Stimulated activated effector memory CD8-positive, alpha-beta T cell treated with anti-CD3 and anti-CD28 coated beads, Interleukin-12 subunit alpha, Interleukin-12 subunit beta, amount 100 ng/mL, for 72 hours (primary cell): ENCODE results near the gene ZNF587.
"Not testable (repeated sequence)": the region's sequence is repeated elsewhere in the genome, so short reads cannot be mapped to it uniquely, and the experiment has no call there.

Experiments
- ATAC-seq: fragments of 150-1000 bp; cut with Tn5 transposase; 2 replicates; pipeline ENCODE4 v1.10.0; 2021
- DNase-seq, 2 donors: peaks; one replicate each; pipeline ENCODE4 v3.0.0; 2021 to 2022; ENCODE audit warnings: low spot score in 2 of 2
- H3K27ac Mint-ChIP-seq: one replicate; pipeline ENCODE4 v1.8.0; 2022; ENCODE audit warnings: mild to moderate bottlenecking, mixed read lengths
- H3K36me3 Mint-ChIP-seq: one replicate; pipeline ENCODE4 v1.8.0; 2022; ENCODE audit warnings: mild to moderate bottlenecking, mixed read lengths
- H3K4me1 Mint-ChIP-seq: one replicate; pipeline ENCODE4 v1.8.0; 2022; ENCODE audit warnings: mixed read lengths
- H3K4me3 Mint-ChIP-seq: one replicate; pipeline ENCODE4 v1.8.0; 2022; ENCODE audit warnings: mild to moderate bottlenecking, mixed read lengths
- H3K9me3 Mint-ChIP-seq: one replicate; pipeline ENCODE4 v1.8.0; 2022; ENCODE audit warnings: mixed read lengths

Gene ZNF587

DNA sequence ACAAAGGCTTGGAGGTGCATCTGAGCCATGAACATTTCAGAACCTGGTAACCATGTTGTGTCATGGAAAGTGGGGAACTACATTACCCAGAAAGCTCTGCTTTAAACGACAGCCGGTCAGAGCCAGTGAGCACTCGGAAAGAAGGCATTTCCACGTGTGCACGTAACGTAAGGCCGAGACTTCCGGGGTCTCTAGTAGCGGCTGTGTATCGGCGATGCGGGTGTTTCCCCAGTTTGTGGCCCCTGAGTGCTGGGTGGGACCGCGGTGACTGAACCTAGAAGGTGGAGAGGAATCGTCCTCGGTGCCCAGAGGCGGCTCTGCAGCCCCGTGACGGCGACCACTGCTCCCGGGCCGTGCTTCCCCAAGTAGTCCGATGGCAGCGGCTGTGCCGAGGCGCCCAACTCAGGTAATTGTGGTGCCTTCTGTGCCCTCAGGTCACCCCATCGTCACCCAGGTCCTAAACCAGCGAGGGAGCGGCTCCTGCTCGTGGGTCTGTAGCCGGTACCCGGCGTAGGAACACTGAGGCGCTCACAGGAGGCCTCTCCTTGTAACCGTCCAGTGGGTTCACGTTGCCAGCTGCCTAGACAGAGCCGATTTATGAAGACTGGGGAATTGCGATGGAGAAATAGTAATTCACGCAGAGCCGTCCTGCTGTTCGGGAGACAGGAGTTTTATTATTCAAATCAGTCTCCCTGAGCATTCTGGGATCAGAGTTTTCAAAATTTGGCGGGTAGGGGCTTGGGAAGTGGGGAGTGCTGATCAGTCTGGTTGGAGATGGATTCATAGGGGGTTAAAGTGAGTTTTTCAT lies at the start of gene ZNF587:
Gene ZNF587, plus strand, starts transcription at position 194 of the 808 bp plus-strand sequence. Its CDS starts 180 bp downstream, at position 374.
- peak within 1 kb of the TSS; percentile 93 for H3K4me3 Mint-ChIP-seq
- DNase-seq (peak; percentile 36 to 84), ATAC-seq (peak; percentile 100)
- not testable (repeated sequence) for H3K9me3 Mint-ChIP-seq
- peak within 1 kb of the TSS; percentile 96 for H3K27ac Mint-ChIP-seq
- peaks cover 77% of the 10 kb centered on the region for H3K36me3 Mint-ChIP-seq
- H3K4me1 Mint-ChIP-seq, result peaks cover 21% of the 10 kb centered on the region

DNA sequence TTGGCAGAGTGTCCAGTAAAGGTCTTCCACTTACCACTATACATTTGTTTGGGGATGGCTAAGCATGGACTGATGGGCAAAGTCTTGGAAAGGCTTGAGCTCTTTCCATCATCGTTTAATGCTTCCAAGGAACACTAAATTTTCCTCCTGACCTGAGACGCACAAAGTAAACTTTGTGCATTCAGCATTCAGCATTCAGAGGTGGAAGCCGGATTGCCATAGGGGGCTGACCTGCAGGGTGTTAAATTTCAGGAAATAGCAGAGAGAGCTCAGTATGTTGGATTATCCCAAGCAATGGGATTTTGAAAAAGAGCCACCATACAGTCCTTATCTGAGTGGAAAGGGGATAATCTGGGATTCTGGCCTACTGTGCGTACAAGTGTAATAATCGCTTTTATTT lies 49.0 kb upstream of the ZNF587 start:
- DNase-seq, result no peak
- Mint-ChIP-seq H3K9me3 (no peaks in the 10 kb centered on the region), H3K27ac (peak overlapping the region; percentile 24), H3K4me1 (peaks cover 12% of the 10 kb centered on the region), H3K36me3 (peaks cover 11% of the 10 kb centered on the region), H3K4me3 (no peak overlapping the region)
- ATAC-seq, result no peak

DNA sequence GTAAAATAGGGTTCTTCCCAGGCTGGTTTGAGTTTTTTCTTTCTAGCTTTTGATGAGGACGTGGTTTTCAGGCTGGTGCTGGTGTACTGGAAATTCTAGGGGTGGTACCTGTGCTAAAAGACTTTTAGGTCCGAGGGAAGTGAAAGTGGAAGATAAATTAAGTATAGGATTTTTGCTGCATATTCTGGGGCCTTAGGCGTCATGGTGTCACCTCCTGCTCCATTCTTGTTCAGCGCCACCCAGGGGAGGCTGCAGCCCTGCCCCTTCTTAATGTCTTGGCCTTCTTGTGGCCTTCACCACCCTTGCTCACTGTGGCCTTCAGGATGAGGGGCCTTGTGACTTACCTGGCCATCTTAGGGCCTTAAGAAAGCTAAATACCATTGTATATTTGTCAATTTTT lies 47.4 kb upstream of the ZNF587 start:
- Mint-ChIP-seq H3K36me3 (peaks cover 18% of the 10 kb centered on the region), H3K27ac (no peak overlapping the region), H3K4me1 (peaks cover 12% of the 10 kb centered on the region), H3K4me3 (no peak overlapping the region), H3K9me3 (no peaks in the 10 kb centered on the region)
- DNase-seq, result no peak
- ATAC-seq, result no peak

DNA sequence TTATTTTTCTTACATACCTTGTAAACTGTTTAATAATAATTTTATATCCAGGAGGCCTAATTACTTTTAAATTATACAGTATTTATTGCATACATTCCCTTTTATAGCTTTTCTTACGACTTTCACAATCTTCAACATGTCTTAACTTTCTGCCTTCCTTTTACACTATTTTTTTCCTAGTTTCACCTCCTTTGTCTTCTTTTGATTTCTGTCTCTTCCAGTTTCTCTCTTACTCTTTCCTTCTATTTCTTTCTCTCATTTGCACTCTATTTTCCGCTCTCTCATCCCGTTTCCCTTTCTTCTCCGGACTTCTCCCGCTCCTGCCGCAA lies 46.4 kb upstream of the ZNF587 start:
- H3K4me1 Mint-ChIP-seq, result peaks cover 12% of the 10 kb centered on the region
- H3K27ac Mint-ChIP-seq, result no peak overlapping the region
- H3K9me3 Mint-ChIP-seq, result no peaks in the 10 kb centered on the region
- H3K36me3 Mint-ChIP-seq, result peaks cover 27% of the 10 kb centered on the region
- DNase-seq (no peak), ATAC-seq (no peak)
- H3K4me3 Mint-ChIP-seq, result peak overlapping the region; percentile 43

DNA sequence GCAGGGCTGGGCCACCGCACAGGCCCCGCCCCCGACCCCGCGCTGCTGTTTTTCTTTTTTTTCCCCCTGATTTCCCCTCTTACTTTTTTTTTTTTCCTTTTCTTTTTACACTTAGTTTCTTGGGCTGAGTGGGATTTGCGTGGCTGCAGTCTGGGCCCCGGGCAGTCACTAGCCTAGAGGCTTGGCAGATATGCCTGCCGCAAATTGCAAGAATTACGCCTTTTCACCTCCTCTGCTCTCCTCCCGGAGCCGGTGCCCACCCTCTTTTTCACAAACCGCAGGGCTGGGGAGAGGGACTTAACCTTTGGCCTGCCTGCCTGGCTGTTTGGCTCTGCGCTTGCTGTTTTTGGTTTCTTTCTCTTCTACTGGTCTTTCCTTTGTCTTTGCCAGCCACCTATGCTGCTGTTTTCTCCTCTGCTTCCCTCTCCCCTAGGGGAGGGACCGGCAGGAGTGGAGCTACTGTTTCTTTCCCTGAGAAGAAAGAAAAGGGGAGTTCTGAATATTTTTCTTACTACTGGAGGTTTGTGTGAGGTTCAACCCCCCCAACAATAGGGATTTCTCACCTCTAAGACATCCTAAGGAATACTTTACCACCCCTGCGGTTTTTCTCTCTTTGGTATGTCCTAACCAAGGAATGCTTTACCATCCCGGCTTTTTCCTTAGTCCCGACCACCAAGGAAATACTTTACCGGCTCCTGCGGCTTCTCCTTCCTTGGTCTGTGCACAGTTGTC lies 45.9 kb upstream of the ZNF587 start:
- DNase-seq (no peak), ATAC-seq (no peak)
- Mint-ChIP-seq H3K27ac (no peak overlapping the region), H3K4me1 (peaks cover 12% of the 10 kb centered on the region), H3K4me3 (peak overlapping the region; percentile 43), H3K9me3 (no peaks in the 10 kb centered on the region), H3K36me3 (peaks cover 32% of the 10 kb centered on the region)

DNA sequence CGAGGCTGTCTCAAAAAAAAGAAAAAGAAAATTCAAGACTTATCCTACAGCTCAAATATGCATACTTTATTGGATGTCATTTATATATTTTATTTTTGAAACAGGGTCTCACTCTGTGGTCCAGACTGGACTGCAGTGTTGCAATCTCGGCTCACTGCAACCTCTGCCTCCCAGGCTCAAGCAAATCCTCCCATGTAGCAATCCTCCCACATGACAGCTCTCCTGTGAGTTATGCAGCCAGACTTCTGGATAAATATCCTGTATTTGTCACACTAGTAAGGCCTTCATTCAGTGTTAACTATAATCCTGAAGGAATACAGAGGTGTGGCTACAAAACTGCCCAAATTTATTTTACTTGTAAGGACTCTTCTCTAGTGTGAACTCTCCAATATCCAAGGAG lies 42.1 kb upstream of the ZNF587 start:
- H3K4me3 Mint-ChIP-seq, result no peak overlapping the region
- no peak for ATAC-seq
- H3K27ac Mint-ChIP-seq, result no peak overlapping the region
- peaks cover 68% of the 10 kb centered on the region for H3K36me3 Mint-ChIP-seq
- DNase-seq, result no peak
- no peaks in the 10 kb centered on the region for H3K9me3 Mint-ChIP-seq
- peaks cover 20% of the 10 kb centered on the region for H3K4me1 Mint-ChIP-seq

DNA sequence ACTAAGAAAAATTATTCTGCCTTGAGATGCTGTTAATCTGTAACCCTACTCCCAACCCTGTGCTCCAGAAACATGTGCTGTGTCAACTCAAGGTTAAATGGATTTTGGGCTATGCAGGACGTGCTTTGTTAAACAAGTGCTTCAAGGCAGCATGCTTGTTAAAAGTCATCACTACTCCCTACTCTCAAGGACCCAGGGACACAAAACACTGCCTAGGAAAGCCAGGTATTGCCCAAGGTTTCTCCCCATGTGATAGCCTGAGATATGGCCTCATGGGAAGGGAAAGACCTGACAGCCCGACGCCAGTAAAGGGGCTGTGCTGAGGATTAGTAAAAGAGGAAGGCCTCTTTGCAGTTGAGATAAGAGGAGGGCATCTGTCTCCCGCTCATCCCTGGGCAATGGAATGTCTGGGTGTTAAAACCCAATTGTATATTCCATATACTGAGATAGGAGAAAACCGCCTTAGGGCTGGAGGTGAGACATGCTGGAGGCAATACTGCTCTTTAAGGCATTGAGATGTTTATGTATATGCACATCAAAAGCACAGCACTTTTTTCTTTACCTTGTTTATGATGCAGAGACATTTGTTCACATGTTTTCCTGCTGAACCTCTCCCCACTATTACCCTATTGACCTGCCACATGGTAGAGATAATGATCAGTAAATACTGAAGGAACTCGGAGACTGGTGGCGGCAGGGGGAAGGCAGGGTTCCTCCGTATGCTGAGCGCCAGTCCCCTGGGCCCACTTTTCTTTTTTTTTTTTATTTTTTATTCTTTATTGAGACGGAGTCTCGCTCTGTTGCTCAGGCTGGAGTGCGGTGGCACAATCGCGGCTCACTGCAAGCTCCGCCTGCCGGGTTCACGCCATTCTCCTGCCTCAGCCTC lies 39.0 kb upstream of the ZNF587 start:
- Mint-ChIP-seq H3K4me1 (peaks cover 36% of the 10 kb centered on the region), H3K36me3 (peaks cover 71% of the 10 kb centered on the region)
- not testable (repeated sequence) for H3K9me3 Mint-ChIP-seq, H3K27ac Mint-ChIP-seq, ATAC-seq, DNase-seq, H3K4me3 Mint-ChIP-seq

DNA sequence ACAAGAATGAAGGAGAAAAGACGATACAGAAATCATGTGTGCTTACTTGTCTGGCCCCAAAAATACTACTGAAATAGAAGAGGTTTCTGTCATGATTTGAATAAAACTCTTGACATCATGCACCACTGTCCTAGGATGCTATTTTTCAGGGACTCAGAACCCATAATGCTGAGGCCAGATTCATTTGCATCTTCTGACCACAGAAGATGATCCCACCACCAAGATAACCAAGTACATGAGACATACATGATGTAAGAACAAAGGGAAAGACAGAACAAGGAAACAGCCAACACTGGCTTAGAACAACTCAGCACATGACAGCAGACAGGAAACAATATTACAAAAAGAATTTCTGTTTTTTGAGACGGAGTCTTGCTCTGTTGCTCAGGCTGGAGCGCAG lies 37.4 kb upstream of the ZNF587 start:
- ATAC-seq, result no peak

DNA sequence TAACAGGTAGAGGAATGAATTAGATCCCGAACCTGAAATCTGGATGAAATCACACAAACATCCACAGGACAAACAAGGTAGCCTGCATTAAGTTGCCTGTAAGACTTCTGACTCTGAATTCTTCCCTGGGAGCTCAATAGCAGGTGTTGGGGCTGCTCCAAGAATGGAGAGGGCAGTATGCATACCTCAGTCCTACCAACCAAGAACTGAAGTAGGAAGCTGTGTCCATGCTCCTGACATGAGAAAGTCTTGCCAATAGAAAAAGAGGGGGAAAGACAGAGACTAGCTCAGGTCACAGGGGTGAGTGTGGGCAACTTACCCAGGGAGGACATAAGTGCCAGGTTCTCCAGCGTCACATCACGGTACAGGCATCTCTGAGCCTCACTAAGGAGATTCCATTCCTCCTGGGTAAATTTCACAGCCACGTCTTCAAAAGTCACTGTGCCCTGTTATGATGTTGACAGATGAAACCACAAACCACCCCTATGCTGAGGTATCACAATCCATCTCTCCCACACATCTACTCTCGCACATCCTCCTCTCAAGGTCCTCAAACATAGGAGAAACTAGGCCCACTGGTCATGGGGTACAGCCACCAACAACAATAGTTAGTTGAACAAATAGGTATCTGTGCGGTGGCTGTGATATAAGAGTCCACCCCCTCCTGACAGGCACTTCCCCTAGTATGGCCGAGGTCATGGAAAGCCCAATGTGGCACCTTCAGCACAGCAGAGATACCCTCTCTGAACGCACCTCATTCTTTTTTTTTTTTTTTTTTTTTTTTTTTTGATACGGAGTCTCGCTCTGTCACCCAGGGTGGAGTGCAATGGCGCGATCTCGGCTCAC lies 36.5 kb upstream of the ZNF587 start:
- peak; percentile 42 for ATAC-seq

More for the DNA sequence above, 37.4 kb upstream of the ZNF587 start:
- H3K9me3 Mint-ChIP-seq, result no peaks in the 10 kb centered on the region
- peaks cover 42% of the 10 kb centered on the region for H3K4me1 Mint-ChIP-seq
- no peak for DNase-seq
- peaks cover 63% of the 10 kb centered on the region for H3K36me3 Mint-ChIP-seq
- H3K27ac Mint-ChIP-seq, result peak overlapping the region; percentile 40
- no peak overlapping the region for H3K4me3 Mint-ChIP-seq

DNA sequence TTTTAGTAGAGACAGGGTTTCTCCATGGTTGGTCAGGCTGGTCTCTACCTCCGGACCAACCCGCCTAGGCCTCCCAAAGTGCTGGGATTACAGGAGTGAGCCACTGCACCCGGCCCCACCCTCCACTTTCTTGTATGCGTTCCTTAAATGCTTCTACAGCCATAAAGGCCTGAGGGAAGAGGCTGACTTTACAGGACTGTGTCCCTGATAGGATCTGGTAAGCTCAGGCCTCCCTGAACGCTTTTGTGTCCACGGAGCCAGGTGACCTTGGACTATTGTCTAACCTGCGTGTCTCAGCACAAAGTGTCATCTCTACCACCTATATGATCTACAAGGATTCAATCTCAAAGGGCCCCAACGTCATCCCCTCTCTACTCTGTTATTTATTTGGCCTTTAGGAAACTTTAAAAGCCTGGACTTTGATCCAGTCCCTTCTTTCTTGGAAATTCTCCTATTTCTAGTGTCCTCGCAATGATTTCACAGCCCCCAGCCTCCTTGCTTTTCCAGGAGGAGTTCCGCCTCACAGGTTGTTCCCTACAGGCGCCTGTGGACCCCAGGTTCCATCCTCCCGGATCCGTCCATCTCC lies 35.6 kb upstream of the ZNF587 start:
- DNase-seq (no peak), ATAC-seq (no peak)
- Mint-ChIP-seq H3K4me3 (peak overlapping the region; percentile 97), H3K4me1 (peaks cover 42% of the 10 kb centered on the region), H3K36me3 (peaks cover 48% of the 10 kb centered on the region), H3K27ac (peak overlapping the region; percentile 94), H3K9me3 (no peaks in the 10 kb centered on the region)

More for the DNA sequence above, 36.5 kb upstream of the ZNF587 start:
- peak overlapping the region; percentile 97 for H3K4me3 Mint-ChIP-seq
- peaks cover 54% of the 10 kb centered on the region for H3K36me3 Mint-ChIP-seq
- H3K27ac Mint-ChIP-seq, result peak overlapping the region; percentile 40
- H3K4me1 Mint-ChIP-seq, result peaks cover 42% of the 10 kb centered on the region
- not testable (repeated sequence) for DNase-seq, H3K9me3 Mint-ChIP-seq

DNA sequence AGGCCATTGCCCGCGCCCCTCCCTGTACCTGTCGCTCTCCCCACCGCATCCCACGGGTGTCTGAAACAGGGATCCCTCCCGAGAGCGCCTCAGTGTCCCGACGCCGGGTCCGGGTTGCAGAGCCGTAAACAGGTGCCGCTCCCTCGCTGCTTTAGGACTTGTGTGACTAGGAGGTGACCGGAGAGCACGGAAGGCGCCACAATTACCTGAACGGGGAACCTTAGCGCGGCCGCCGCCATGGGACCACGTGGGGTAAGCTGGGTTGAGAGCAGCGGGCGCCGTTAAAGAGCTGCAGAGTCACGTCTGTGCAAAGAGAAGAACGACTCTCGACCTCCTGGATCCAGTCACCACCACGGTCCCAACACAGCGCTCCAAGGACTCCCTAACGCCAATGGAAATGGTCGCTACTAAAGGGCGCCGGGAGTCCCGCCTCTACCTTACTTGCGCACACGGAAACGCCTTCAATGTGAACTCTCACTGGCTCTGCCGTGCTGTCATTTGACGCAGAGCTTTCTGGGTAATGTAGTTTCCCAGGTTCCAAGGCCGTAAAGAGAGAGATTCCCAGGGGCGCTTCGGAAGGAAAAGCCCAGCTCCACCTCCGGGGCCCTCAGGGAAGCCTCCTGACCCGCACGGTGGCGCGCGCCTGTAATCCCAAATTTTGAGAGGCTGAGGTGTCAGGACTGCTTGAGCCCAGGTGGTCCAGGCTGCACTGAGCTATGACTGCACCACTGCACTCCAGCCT lies 35.0 kb upstream of the ZNF587 start, which contains the start of gene ZNF552:
Gene ZNF552, minus strand, starts transcription at position 409 of the 742 bp plus-strand sequence. Its CDS starts 170 bp downstream, at position 239.
- peaks cover 44% of the 10 kb centered on the region for H3K4me1 Mint-ChIP-seq
- H3K27ac Mint-ChIP-seq, result peak within 1 kb of the TSS; percentile 94
- DNase-seq (peak; percentile 41 to 81), ATAC-seq (peak; percentile 84)
- peaks cover 48% of the 10 kb centered on the region for H3K36me3 Mint-ChIP-seq
- H3K9me3 Mint-ChIP-seq, result no peaks in the 10 kb centered on the region
- peak within 1 kb of the TSS; percentile 97 for H3K4me3 Mint-ChIP-seq

DNA sequence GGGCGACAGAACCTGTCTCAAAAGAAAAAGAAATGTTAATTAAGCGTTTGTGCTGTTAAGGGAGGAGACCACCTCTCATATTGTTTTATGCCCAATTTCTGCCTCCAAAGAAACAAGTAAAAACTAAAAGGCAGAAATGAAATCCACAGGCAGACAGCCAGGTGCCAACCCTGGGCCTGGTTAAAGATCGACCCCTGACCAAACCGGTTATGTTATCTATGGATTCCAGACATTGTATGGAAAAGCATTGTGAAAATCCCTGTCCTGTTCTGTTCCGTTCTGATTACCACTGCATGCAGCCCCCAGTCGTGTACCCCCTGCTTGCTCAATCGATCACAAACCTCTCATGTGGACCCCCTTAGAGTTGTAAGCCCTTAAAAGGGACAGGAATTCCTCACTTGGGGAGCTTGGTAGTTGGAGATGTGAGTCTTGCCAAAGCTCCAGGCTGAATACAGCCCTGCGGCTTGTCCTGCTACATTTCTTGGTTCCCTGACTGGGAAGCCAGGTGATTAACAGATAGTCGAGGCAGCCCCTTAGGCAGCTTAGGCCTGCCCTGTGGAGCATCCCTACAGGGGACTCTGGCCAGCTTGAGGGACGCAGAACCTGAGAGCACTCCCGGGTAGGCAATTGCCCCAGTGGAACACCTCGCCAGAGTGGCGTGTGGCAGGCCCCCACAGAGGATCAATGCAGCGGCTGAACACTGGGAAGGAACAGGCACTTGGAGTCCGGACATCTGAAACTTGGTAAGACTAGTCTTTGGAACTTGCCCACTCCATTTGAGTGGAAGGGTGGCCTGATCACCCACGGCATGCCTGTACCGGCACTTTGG lies 34.2 kb upstream of the ZNF587 start:
- Mint-ChIP-seq H3K36me3 (peaks cover 48% of the 10 kb centered on the region), H3K4me1 (peaks cover 52% of the 10 kb centered on the region), H3K4me3 (peak overlapping the region; percentile 97), H3K27ac (peak overlapping the region; percentile 94), H3K9me3 (no peaks in the 10 kb centered on the region)
- ATAC-seq, result no peak
- no peak for DNase-seq

DNA sequence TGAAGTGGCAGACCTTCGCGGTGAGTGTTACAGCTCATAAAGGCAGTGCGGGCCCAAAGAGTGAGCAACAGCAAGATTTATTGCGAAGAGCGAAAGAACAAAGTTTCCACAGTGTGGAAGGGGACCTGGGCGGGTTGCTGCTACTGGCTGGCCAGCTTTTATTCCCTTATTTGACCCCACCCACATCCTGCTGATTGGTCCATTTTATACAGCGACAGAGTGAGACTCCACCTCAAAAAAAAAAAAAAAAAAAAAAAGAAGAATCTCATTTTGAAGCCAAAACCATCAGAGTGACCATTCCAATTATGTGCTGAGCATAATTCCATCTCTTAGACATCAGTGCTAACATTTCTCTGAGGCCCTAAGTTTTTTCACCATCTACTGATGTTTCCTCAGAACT lies 33.0 kb upstream of the ZNF587 start:
- H3K27ac Mint-ChIP-seq, result no peak overlapping the region
- no peaks in the 10 kb centered on the region for H3K9me3 Mint-ChIP-seq
- peaks cover 47% of the 10 kb centered on the region for H3K36me3 Mint-ChIP-seq
- ATAC-seq (no peak), DNase-seq (no peak)
- peaks cover 60% of the 10 kb centered on the region for H3K4me1 Mint-ChIP-seq
- H3K4me3 Mint-ChIP-seq, result no peak overlapping the region
